SH-SY5Y (cell line): ENCODE data around the gene MRPL21.

Experiments used
- GATA2 ChIP-seq: IDR thresholded peaks from 2 replicates; pipeline ENCODE4 v1.6.1; 2011; ENCODE audit warnings: mild to moderate bottlenecking, low read depth, low read length
- GATA3 ChIP-seq: IDR thresholded peaks from 2 replicates; pipeline ENCODE4 v1.6.1; 2011; ENCODE audit warnings: low read depth, mild to moderate bottlenecking, low read length, moderate library complexity

DNA sequence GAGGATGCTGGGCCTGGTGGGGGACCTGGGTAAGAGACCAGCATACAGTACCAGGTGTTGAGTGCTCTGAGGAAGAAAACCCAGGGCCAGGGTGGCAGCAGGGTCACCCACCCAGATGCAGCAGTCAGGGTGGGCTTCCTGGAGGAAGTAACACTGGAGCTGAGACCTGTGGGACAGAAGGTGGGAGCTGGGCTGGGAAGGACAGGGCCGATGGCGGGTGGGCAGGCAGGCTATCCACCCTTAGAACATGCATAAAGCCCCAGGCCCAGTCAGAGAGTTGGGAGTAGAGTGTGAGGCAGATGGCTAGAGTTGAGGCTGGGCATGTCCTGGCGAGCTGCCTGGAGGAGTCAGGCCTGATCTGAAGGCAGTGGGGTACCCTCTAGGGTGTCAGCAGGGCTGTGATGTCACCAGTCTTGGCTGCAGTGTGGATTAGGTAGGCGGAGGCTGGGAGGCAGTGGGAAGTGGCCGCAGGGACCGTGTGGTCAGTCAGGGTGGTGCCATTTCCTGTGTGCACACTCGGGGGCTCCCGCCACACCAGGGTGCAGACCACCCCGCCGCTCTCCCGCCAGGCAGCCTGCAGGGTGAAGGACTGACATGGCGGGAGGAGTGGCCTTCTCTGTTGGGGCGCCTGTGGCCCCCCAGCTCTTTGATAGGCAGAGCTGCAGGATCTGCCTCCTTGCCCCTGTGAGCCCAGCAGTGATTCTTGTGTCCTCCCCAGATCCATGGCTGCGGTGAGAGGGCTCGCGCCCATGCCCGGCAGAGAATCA lies 35.4 kb upstream of the MRPL21 start:
- TF ChIP-seq GATA2: no peak
- no peak for TF ChIP-seq GATA3
